ENCODE results near the gene PDIA5.

The PDIA5 gene

DNA sequence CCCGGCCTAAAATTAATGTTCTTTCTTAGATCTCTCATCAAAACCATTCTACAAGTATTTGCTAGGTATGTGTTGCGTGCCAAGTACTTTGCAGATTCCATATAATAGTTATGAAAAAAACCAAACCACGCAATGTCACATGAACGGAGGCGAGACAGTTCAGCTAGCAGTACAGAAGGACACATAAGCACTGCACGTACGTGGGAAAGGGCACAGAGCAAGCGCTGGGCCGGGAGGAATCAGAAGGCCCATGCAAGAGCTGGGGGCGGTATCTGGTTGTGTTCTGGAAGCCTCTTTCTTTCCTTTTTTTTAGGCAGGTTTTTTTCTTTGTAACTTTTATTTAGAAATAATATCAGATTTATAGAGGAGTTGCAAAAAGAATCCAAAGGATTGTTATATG is 11.3 kb downstream of the PDIA5 start:
- no peak overlapping the region for H3K27ac ChIP-seq (replicated peaks)
- no peak overlapping the region for H3K4me3 ChIP-seq (replicated peaks; ENCODE audit: insufficient read depth, low read length)
- DNase-seq (ENCODE audit: low read depth in 1 of 2, low spot score in 1 of 2), result no peak
- H3K27me3 ChIP-seq (ENCODE audit: insufficient read depth, poor library complexity, severe bottlenecking), result no peaks in the 10 kb centered on the region
- TF ChIP-seq GABPA (IDR thresholded peaks at IDR 0.05; ENCODE audit: low read depth), result no peak
- TF ChIP-seq, protein P1, sequence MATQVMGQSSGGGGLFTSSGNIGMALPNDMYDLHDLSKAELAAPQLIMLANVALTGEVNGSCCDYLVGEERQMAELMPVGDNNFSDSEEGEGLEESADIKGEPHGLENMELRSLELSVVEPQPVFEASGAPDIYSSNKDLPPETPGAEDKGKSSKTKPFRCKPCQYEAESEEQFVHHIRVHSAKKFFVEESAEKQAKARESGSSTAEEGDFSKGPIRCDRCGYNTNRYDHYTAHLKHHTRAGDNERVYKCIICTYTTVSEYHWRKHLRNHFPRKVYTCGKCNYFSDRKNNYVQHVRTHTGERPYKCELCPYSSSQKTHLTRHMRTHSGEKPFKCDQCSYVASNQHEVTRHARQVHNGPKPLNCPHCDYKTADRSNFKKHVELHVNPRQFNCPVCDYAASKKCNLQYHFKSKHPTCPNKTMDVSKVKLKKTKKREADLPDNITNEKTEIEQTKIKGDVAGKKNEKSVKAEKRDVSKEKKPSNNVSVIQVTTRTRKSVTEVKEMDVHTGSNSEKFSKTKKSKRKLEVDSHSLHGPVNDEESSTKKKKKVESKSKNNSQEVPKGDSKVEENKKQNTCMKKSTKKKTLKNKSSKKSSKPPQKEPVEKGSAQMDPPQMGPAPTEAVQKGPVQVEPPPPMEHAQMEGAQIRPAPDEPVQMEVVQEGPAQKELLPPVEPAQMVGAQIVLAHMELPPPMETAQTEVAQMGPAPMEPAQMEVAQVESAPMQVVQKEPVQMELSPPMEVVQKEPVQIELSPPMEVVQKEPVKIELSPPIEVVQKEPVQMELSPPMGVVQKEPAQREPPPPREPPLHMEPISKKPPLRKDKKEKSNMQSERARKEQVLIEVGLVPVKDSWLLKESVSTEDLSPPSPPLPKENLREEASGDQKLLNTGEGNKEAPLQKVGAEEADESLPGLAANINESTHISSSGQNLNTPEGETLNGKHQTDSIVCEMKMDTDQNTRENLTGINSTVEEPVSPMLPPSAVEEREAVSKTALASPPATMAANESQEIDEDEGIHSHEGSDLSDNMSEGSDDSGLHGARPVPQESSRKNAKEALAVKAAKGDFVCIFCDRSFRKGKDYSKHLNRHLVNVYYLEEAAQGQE (IDR thresholded peaks at IDR 0.05; ENCODE audit: insufficient replicate concordance, low read depth), result no peak
- TF ChIP-seq, protein P2, sequence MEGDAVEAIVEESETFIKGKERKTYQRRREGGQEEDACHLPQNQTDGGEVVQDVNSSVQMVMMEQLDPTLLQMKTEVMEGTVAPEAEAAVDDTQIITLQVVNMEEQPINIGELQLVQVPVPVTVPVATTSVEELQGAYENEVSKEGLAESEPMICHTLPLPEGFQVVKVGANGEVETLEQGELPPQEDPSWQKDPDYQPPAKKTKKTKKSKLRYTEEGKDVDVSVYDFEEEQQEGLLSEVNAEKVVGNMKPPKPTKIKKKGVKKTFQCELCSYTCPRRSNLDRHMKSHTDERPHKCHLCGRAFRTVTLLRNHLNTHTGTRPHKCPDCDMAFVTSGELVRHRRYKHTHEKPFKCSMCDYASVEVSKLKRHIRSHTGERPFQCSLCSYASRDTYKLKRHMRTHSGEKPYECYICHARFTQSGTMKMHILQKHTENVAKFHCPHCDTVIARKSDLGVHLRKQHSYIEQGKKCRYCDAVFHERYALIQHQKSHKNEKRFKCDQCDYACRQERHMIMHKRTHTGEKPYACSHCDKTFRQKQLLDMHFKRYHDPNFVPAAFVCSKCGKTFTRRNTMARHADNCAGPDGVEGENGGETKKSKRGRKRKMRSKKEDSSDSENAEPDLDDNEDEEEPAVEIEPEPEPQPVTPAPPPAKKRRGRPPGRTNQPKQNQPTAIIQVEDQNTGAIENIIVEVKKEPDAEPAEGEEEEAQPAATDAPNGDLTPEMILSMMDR (IDR thresholded peaks at IDR 0.05; ENCODE audit: insufficient read depth, low read length), result no peak
- no peak for TF ChIP-seq POLR2AphosphoS5 (IDR thresholded peaks at IDR 0.05; ENCODE audit: low read depth)
- no peak for TF ChIP-seq SPI1 (IDR thresholded peaks at IDR 0.05; ENCODE audit: borderline replicate concordance, low read depth)

DNA sequence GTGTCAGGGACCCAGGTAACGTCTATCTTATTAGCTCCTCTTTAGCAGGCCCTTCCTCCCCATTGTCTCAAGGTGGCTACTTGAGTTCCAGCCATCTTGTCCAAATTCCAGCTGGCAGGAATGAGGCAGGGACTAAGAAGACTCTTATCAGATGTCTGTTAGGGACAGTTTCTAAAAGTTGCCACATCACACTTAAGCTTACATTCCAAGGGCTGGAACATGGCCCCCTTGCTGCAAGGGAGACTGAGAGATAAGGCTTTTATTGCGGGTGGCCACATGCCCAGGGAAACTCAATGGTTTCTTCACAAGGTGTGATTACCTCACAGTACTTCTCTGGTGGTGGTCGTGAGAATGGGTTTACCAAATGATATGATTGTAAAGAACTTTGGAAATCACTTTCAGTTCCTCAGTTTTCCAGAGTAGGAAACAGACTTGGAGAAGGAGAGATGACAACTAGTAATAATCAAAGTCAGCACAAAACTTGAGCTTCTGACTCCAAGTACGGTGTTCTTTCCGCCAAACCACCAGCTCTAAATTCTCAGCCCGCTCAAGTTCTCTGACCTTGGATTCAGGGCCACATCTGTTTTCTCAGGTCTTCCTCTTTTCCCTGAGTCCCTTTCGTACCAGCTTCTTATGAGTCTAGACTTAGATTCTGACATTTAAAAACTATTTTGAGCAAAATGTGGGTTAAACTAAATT is 14.2 kb downstream of the PDIA5 start:
- DNase-seq (ENCODE audit: low read depth in 1 of 2, low spot score in 1 of 2), result peak in 1 of 2 experiments; percentile 41
- Histone ChIP-seq H3K27me3 (ENCODE audit: insufficient read depth, poor library complexity, severe bottlenecking) (no peaks in the 10 kb centered on the region), H3K4me3 (replicated peaks; ENCODE audit: insufficient read depth, low read length) (no peak overlapping the region), H3K27ac (replicated peaks) (no peak overlapping the region; the same call in 1 of the 2 replicates)
- TF ChIP-seq, protein P2 (IDR thresholded peaks at IDR 0.05; ENCODE audit: insufficient read depth, low read length), result no peak
- TF ChIP-seq, protein P1 (IDR thresholded peaks at IDR 0.05; ENCODE audit: insufficient replicate concordance, low read depth), result no peak
- TF ChIP-seq GABPA (IDR thresholded peaks at IDR 0.05; ENCODE audit: low read depth) (no peak), SPI1 (IDR thresholded peaks at IDR 0.05; ENCODE audit: borderline replicate concordance, low read depth) (peak; percentile 82), POLR2AphosphoS5 (IDR thresholded peaks at IDR 0.05; ENCODE audit: low read depth) (no peak)

DNA sequence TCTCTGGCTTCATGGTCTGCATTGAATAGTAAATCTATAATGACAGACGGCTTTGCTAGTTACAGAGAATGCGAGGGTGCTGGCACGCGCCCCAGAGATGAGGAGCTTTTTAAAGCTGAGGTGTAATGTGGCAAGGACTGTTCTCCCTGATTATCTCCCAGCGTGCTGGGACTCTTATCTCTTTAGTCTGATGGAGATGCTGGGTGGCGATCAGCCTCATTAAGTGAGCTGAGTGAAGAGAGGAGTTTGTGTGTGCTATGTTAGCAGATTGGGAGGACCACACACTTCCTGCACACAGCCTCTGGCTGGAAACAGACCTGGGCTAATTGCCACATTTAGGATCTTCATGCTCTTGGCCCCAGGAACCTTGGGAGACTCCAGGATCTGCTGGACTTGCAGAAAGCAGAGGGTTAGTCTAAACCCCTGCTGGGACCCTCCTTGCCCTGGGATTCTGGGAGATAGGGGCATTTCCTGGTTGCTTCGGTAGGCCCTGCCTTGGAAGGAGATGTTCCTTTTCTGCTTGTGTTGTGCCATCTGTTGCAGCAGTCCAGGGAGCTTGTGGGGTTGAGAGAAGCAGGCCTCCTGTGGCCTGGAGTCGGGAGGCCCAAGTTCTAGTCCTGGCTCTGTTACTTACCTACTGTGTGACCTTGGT is 15.0 kb downstream of the PDIA5 start:
- TF ChIP-seq, protein P1 (IDR thresholded peaks at IDR 0.05; ENCODE audit: insufficient replicate concordance, low read depth), result no peak
- no peak for TF ChIP-seq SPI1 (IDR thresholded peaks at IDR 0.05; ENCODE audit: borderline replicate concordance, low read depth)
- TF ChIP-seq, protein P2 (IDR thresholded peaks at IDR 0.05; ENCODE audit: insufficient read depth, low read length), result no peak
- TF ChIP-seq POLR2AphosphoS5 (IDR thresholded peaks at IDR 0.05; ENCODE audit: low read depth), result no peak
- no peak for TF ChIP-seq GABPA (IDR thresholded peaks at IDR 0.05; ENCODE audit: low read depth)
- Histone ChIP-seq H3K27me3 (ENCODE audit: insufficient read depth, poor library complexity, severe bottlenecking) (no peaks in the 10 kb centered on the region), H3K4me3 (replicated peaks; ENCODE audit: insufficient read depth, low read length) (no peak overlapping the region), H3K27ac (replicated peaks) (peak overlapping the region; percentile 9; the same call in 1 of the 2 replicates)
- DNase-seq (ENCODE audit: low read depth in 1 of 2, low spot score in 1 of 2), result peak in 1 of 2 experiments; percentile 50
